IPS-18c (cell line): ENCODE data around the gene RAP2B.

Source experiments
- H3K4me3 ChIP-seq: 2 replicates; pipeline ENCODE4 v1.7.0; 2013; ENCODE audit warnings: low read depth, mild to moderate bottlenecking, low read length, moderate library complexity; ENCODE audit not compliant: insufficient read depth
- H3K9me3 ChIP-seq: one replicate; pipeline ENCODE4 v1.6.1; 2013; ENCODE audit warnings: mild to moderate bottlenecking, low read length, moderate library complexity; ENCODE audit not compliant: control insufficient read depth, insufficient read depth

Gene RAP2B

GRCh38 chr3:153158189-153158588 is 3.8 kb upstream of the RAP2B start:
- no peak overlapping the region for H3K4me3 ChIP-seq
- no peaks in the 10 kb centered on the region for H3K9me3 ChIP-seq

GRCh38 chr3:153158961-153159735 is 2.9 kb upstream of the RAP2B start:
- H3K4me3 ChIP-seq = no peak overlapping the region
- H3K9me3 ChIP-seq = no peaks in the 10 kb centered on the region

GRCh38 chr3:153159771-153160397 is 2.1 kb upstream of the RAP2B start:
- H3K9me3 ChIP-seq = no peaks in the 10 kb centered on the region
- peak overlapping the region; percentile 82 for H3K4me3 ChIP-seq

GRCh38 chr3:153160451-153161137 is 1.4 kb upstream of the RAP2B start:
- Histone ChIP-seq H3K9me3 (no peaks in the 10 kb centered on the region), H3K4me3 (peak overlapping the region; percentile 82)

DNA sequence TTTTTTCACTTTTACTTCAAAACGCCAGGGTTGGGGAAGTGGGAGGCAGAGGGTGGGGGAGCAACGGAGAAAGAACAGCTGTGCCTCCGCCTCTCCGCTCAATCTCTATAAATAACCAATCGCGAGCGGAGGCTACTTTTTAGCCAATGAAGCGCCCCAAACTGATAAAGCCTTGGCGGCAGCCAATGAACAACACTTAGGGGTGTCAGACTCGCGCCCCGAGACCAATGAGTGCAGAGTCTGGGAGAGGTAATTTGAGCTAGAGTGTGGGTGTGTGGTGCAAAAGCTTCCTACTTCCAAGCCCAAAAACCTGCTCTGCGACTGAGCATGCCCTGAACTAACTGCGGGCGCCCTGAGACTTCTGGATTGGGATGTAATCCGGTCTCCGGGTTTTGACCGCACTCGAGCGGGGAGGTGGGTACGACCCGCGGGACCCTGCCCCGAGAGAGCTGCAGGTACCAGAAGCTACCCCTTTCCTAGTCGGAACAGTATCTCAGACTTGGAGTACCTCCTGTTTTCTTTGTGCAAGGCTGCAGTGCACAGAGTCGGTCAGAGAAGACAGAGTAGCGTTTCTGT is 800 bp upstream of the RAP2B start:
- peak overlapping the region; percentile 89 for H3K4me3 ChIP-seq

DNA sequence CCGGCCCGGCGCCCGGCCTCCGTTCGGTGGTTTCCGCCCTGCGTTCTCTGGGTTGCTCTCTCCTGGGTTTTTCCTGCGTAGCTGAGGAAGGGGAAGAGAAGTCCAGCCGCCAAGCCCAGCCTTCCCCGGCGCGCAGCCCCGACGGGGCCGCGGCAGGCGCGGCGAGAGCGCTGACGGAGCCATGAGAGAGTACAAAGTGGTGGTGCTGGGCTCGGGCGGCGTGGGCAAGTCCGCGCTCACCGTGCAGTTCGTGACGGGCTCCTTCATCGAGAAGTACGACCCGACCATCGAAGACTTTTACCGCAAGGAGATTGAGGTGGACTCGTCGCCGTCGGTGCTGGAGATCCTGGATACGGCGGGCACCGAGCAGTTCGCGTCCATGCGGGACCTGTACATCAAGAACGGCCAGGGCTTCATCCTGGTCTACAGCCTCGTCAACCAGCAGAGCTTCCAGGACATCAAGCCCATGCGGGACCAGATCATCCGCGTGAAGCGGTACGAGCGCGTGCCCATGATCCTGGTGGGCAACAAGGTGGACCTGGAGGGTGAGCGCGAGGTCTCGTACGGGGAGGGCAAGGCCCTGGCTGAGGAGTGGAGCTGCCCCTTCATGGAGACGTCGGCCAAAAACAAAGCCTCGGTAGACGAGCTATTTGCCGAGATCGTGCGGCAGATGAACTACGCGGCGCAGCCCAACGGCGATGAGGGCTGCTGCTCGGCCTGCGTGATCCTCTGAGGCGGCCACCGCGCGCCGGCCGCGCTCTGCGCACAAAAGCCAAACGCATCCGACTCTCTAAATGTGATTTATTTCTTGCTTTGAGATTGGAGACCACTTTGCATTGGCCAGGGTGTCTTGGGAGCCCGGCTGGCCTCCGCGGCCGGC is 727 bp downstream of the RAP2B start:
- peak overlapping the region; percentile 89 for H3K4me3 ChIP-seq

More for the DNA sequence above, 800 bp upstream of the RAP2B start:
- H3K9me3 ChIP-seq = no peaks in the 10 kb centered on the region

DNA sequence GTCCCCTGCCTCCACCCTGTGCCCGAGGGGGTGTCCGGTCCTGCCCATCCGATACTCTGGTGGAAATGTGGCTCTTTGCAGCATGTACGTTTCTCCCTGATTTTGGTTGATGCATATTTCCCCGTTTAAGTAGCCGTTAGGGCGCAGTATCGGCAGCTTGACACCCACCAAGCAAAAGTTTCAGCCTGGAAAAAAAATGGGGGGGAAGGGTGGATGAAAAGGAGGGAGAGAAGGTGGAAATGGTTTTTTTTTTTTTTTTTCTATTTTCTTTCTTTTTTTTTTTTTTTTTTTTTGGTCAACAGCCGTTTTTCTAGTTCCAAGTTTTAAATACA is 1.3 kb downstream of the RAP2B start:
- H3K4me3 ChIP-seq = peak overlapping the region; percentile 89

More for the DNA sequence above, 727 bp downstream of the RAP2B start:
- H3K9me3 ChIP-seq = no peaks in the 10 kb centered on the region

GRCh38 chr3:153163756-153164550 is 1.9 kb downstream of the RAP2B start:
- no peaks in the 10 kb centered on the region for H3K9me3 ChIP-seq
- peak overlapping the region; percentile 89 for H3K4me3 ChIP-seq

More for the DNA sequence above, 1.3 kb downstream of the RAP2B start:
- no peaks in the 10 kb centered on the region for H3K9me3 ChIP-seq

GRCh38 chr3:153165261-153165681 is 3.2 kb downstream of the RAP2B start:
- Histone ChIP-seq H3K4me3 (no peak overlapping the region), H3K9me3 (no peaks in the 10 kb centered on the region)

DNA sequence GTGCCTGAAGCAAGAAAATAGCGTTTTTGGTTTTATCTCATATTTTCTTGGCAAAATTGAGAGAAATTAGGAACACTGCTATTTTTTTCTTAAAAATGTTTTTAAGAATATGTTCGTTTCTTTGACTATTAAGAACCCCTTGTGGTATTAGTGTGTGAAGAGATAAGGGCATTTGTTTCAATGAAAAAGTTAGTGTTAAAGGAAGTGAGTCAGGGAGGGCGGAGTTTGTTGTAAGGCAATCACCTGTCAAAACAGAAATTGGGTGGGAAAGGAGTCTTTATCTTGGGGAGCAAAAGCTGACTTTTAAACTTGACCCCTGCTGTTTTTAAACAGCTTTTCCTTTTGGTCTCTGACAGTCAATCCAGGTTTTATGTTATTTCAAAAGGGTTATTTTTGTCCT is 4.2 kb downstream of the RAP2B start:
- H3K4me3 ChIP-seq = no peak overlapping the region; the same call in 1 of the 2 replicates
- no peaks in the 10 kb centered on the region for H3K9me3 ChIP-seq

GRCh38 chr3:153166796-153167195 is 4.8 kb downstream of the RAP2B start:
- Histone ChIP-seq H3K9me3 (no peaks in the 10 kb centered on the region), H3K4me3 (no peak overlapping the region)

DNA sequence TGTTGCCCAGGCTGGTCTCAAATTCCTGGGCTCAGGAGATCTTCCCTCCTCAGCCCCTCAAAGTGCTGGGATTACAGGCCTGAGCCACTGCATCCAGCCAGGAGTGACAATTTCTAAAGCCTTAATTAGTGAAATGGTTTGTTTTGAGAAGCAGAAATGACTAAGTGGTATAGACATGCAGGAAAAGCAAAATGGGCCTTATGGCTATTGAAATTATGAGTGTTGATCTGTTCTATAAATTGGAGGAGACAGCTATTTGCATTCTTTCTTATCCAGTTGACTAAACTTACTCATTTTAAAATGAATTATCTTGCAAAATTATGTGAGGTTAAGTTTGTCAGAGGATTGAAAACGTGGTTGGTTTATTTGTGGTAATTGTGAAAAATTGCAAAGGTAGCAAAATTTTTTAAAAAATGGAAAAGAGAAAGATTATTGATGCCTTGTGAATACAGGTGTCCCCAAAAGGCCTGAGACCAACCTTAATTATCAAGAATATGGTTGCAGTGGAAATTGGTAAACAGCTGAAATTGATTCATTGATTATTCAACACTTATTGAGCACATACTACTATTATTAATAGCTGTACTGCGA is 7.9 kb downstream of the RAP2B start:
- no peaks in the 10 kb centered on the region for H3K9me3 ChIP-seq
- no peak overlapping the region for H3K4me3 ChIP-seq

DNA sequence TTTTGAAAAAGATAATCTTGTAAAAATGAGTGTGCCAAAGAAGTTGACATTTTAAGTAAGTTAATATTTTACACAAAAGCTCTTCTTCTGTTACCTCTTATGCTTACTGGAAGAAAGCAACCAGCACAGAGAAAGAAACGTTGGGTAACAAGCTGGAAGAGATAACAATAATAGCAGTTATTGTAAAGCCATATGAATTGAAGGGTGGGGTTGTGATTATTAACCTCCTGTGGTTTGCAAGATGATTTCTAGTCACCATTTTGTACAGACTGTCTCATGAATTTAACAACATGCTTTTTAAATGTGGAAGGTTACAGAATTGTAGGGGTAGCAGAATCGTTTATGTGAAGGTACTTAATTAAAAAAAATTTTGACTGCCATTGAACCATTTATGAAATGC is 9.2 kb downstream of the RAP2B start:
- H3K4me3 ChIP-seq = no peak overlapping the region
- no peaks in the 10 kb centered on the region for H3K9me3 ChIP-seq

GRCh38 chr3:153171918-153172317 is 9.9 kb downstream of the RAP2B start:
- H3K4me3 ChIP-seq = no peak overlapping the region
- no peaks in the 10 kb centered on the region for H3K9me3 ChIP-seq

DNA sequence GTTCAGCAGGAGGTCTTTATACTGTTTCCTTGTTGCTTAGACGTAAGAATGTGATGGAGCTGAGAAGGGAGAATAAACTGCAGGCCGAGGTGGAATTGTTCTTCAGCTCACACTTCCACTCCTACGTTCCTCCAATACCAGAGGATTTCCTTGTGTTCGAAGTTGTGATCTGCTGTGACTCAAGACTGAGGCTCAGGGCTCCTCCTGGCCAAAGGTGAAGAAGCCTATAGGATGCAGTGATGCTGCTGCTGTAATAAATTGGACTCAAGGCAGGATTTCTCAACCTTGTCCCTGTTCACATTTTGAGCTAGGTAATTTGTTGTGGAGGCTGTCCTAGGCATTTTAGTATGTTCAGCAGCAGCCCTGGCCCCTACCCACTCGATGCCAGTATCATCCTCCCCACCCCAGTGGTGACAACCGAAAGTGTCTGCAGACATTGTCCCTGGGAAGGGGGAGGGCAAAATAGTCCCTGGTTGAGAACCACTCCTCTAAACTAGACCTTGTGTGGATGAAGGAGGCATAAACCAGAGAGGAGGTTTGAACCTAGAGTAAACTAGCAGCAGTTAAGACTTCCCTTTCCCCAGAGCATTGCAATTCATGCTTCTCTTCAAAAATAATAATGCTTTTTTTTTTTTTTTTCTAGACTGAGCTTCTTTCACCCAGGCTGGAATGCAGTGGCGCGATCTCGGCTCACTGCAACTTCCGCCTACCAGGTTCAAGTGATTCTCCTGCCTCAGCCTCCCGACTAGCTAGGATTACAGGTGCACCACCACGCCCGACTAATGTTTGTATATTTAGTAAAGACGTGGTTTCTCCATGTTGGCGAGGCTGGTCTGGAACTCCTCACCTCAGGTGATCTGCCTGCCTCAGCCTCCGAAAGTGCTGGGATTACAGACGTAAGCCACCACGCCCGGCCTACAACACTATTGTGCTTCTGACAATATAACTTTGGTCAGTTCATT is 11.1 kb downstream of the RAP2B start:
- Histone ChIP-seq H3K4me3 (no peak overlapping the region), H3K9me3 (no peaks in the 10 kb centered on the region)
